ENCODE data around the gene CLGN. TPM values are rescaled to one million over a fixed set of nuclear protein-coding genes. Genes with fewer than 3 reads are reported as not detected.

The CLGN gene
- total and polyA plus RNA-seq, 2 donors = 1.0 to 4.2 TPM

- Histone ChIP-seq H3K4me1 (ENCODE audit: control insufficient read depth in 2 of 2, insufficient read depth in 2 of 2, low read length in 2 of 2) (no peaks in the 10 kb centered on the region), H3K27ac (ENCODE audit: low read depth in 1 of 2, low read length in 1 of 2) (no peak overlapping the region), H3K4me3 (ENCODE audit: low read length in 2 of 2) (no peak overlapping the region), H3K27me3 (ENCODE audit: control insufficient read depth in 2 of 2, insufficient read depth in 1 of 2, low read length in 1 of 2) (no peaks in the 10 kb centered on the region), H3K9me3 (ENCODE audit: control insufficient read depth in 2 of 2, insufficient read depth in 1 of 2, low read length in 1 of 2) (no peaks in the 10 kb centered on the region), H3K36me3 (ENCODE audit: control insufficient read depth in 2 of 2, insufficient read depth in 2 of 2, low read length in 1 of 2) (no peaks in the 10 kb centered on the region)
- WGBS = 96% methylated on average over 2 of the region's 2 CpGs
- no peak for DNase-seq (ENCODE audit: low read depth in 6 of 9, low spot score in 9 of 9)
These were observed 27.3 kb downstream of the CLGN start for GRCh38 chr4:140400111-140400510.

GRCh38 chr4:140395668-140396067 lies 31.8 kb downstream of the CLGN start:
- 96% methylated on average over 5 of the region's 5 CpGs for WGBS
- H3K27me3 ChIP-seq (ENCODE audit: control insufficient read depth in 2 of 2, insufficient read depth in 1 of 2, low read length in 1 of 2) = no peaks in the 10 kb centered on the region
- H3K36me3 ChIP-seq (ENCODE audit: control insufficient read depth in 2 of 2, insufficient read depth in 2 of 2, low read length in 1 of 2) = no peaks in the 10 kb centered on the region
- H3K4me1 ChIP-seq (ENCODE audit: control insufficient read depth in 2 of 2, insufficient read depth in 2 of 2, low read length in 2 of 2) = no peaks in the 10 kb centered on the region
- DNase-seq (ENCODE audit: low read depth in 6 of 9, low spot score in 9 of 9) = no peak
- no peak overlapping the region for H3K27ac ChIP-seq (ENCODE audit: low read depth in 1 of 2, low read length in 1 of 2)
- no peak overlapping the region for H3K4me3 ChIP-seq (ENCODE audit: low read length in 2 of 2)
- no peaks in the 10 kb centered on the region for H3K9me3 ChIP-seq (ENCODE audit: control insufficient read depth in 2 of 2, insufficient read depth in 1 of 2, low read length in 1 of 2)

- H3K9me3 ChIP-seq (ENCODE audit: control insufficient read depth in 2 of 2, insufficient read depth in 1 of 2, low read length in 1 of 2) = no peaks in the 10 kb centered on the region
These were observed 39.4 kb downstream of the CLGN start for GRCh38 chr4:140388015-140388414.

GRCh38 chr4:140382732-140383131 lies 44.7 kb downstream of the CLGN start:
- Histone ChIP-seq H3K4me3 (ENCODE audit: low read length in 2 of 2) (no peak overlapping the region), H3K9me3 (ENCODE audit: control insufficient read depth in 2 of 2, insufficient read depth in 1 of 2, low read length in 1 of 2) (no peaks in the 10 kb centered on the region), H3K36me3 (ENCODE audit: control insufficient read depth in 2 of 2, insufficient read depth in 2 of 2, low read length in 1 of 2) (peaks cover 2 to 5% of the 10 kb centered on the region in 2 donors), H3K27ac (ENCODE audit: low read depth in 1 of 2, low read length in 1 of 2) (no peak overlapping the region), H3K4me1 (ENCODE audit: control insufficient read depth in 2 of 2, insufficient read depth in 2 of 2, low read length in 2 of 2) (no peaks in the 10 kb centered on the region), H3K27me3 (ENCODE audit: control insufficient read depth in 2 of 2, insufficient read depth in 1 of 2, low read length in 1 of 2) (no peaks in the 10 kb centered on the region)
- no peak for DNase-seq (ENCODE audit: low read depth in 6 of 9, low spot score in 9 of 9)

More at GRCh38 chr4:140388015-140388414, 39.4 kb downstream of the CLGN start:
- no peak for DNase-seq (ENCODE audit: low read depth in 6 of 9, low spot score in 9 of 9)
- H3K4me3 ChIP-seq (ENCODE audit: low read length in 2 of 2) = no peak overlapping the region
- H3K36me3 ChIP-seq (ENCODE audit: control insufficient read depth in 2 of 2, insufficient read depth in 2 of 2, low read length in 1 of 2) = peaks cover 2 to 3% of the 10 kb centered on the region in 2 donors
- H3K27ac ChIP-seq (ENCODE audit: low read depth in 1 of 2, low read length in 1 of 2) = no peak overlapping the region
- H3K27me3 ChIP-seq (ENCODE audit: control insufficient read depth in 2 of 2, insufficient read depth in 1 of 2, low read length in 1 of 2) = no peaks in the 10 kb centered on the region
- WGBS = 95% methylated on average over 1 of the region's 1 CpG
- no peaks in the 10 kb centered on the region for H3K4me1 ChIP-seq (ENCODE audit: control insufficient read depth in 2 of 2, insufficient read depth in 2 of 2, low read length in 2 of 2)

GRCh38 chr4:140374130-140374477 lies 53.3 kb downstream of the CLGN start:
- peak overlapping the region; percentile 77 to 93 for H3K27ac ChIP-seq (ENCODE audit: low read depth in 1 of 2, low read length in 1 of 2)
- no peaks in the 10 kb centered on the region for H3K9me3 ChIP-seq (ENCODE audit: control insufficient read depth in 2 of 2, insufficient read depth in 1 of 2, low read length in 1 of 2)
- 15% methylated on average over 8 of the region's 8 CpGs for WGBS
- no peak for DNase-seq (ENCODE audit: low read depth in 6 of 9, low spot score in 9 of 9)
- H3K4me1 ChIP-seq (ENCODE audit: control insufficient read depth in 2 of 2, insufficient read depth in 2 of 2, low read length in 2 of 2) = peaks cover 5 to 6% of the 10 kb centered on the region in 2 donors
- H3K27me3 ChIP-seq (ENCODE audit: control insufficient read depth in 2 of 2, insufficient read depth in 1 of 2, low read length in 1 of 2) = no peaks in the 10 kb centered on the region
- no peaks in the 10 kb centered on the region for H3K36me3 ChIP-seq (ENCODE audit: control insufficient read depth in 2 of 2, insufficient read depth in 2 of 2, low read length in 1 of 2)
- peak overlapping the region; percentile 68 to 99 for H3K4me3 ChIP-seq (ENCODE audit: low read length in 2 of 2)

- DNase-seq (ENCODE audit: low read depth in 6 of 9, low spot score in 9 of 9) = peak; percentile 95 to 99 (median 97)
- under 1% methylated on average over 63 of the region's 63 CpGs for WGBS
- H3K4me1 ChIP-seq (ENCODE audit: control insufficient read depth in 2 of 2, insufficient read depth in 2 of 2, low read length in 2 of 2) = peaks cover 5 to 6% of the 10 kb centered on the region in 2 donors
- H3K36me3 ChIP-seq (ENCODE audit: control insufficient read depth in 2 of 2, insufficient read depth in 2 of 2, low read length in 1 of 2) = no peaks in the 10 kb centered on the region
- no peaks in the 10 kb centered on the region for H3K9me3 ChIP-seq (ENCODE audit: control insufficient read depth in 2 of 2, insufficient read depth in 1 of 2, low read length in 1 of 2)
- peak within 1 kb of the TSS; percentile 68 to 99 for H3K4me3 ChIP-seq (ENCODE audit: low read length in 2 of 2)
- H3K27ac ChIP-seq (ENCODE audit: low read depth in 1 of 2, low read length in 1 of 2) = peak within 1 kb of the TSS; percentile 84 to 93
- no peaks in the 10 kb centered on the region for H3K27me3 ChIP-seq (ENCODE audit: control insufficient read depth in 2 of 2, insufficient read depth in 1 of 2, low read length in 1 of 2)
These were observed 53.9 kb downstream of the CLGN start, which contains the start of gene SCOC for GRCh38 chr4:140373328-140374129. TSS of gene SCOC (plus strand) at chr4:140373646. CDS start at chr4:140379171, 5,525 bp downstream.

- Histone ChIP-seq H3K4me3 (ENCODE audit: low read length in 2 of 2) (peak overlapping the region; percentile 68 to 99), H3K9me3 (ENCODE audit: control insufficient read depth in 2 of 2, insufficient read depth in 1 of 2, low read length in 1 of 2) (no peaks in the 10 kb centered on the region), H3K36me3 (ENCODE audit: control insufficient read depth in 2 of 2, insufficient read depth in 2 of 2, low read length in 1 of 2) (no peaks in the 10 kb centered on the region), H3K27ac (ENCODE audit: low read depth in 1 of 2, low read length in 1 of 2) (peak overlapping the region; percentile 77 to 84), H3K4me1 (ENCODE audit: control insufficient read depth in 2 of 2, insufficient read depth in 2 of 2, low read length in 2 of 2) (peaks cover 5 to 6% of the 10 kb centered on the region in 2 donors), H3K27me3 (ENCODE audit: control insufficient read depth in 2 of 2, insufficient read depth in 1 of 2, low read length in 1 of 2) (no peaks in the 10 kb centered on the region)
- DNase-seq (ENCODE audit: low read depth in 6 of 9, low spot score in 9 of 9) = peak; percentile 33 to 81 (median 45)
- under 1% methylated on average over 21 of the region's 21 CpGs for WGBS
These were observed 54.6 kb downstream of the CLGN start for GRCh38 chr4:140372751-140373327.

GRCh38 chr4:140368686-140369085 lies 58.8 kb downstream of the CLGN start:
- DNase-seq (ENCODE audit: low read depth in 6 of 9, low spot score in 9 of 9) = no peak
- Histone ChIP-seq H3K27me3 (ENCODE audit: control insufficient read depth in 2 of 2, insufficient read depth in 1 of 2, low read length in 1 of 2) (no peaks in the 10 kb centered on the region), H3K4me1 (ENCODE audit: control insufficient read depth in 2 of 2, insufficient read depth in 2 of 2, low read length in 2 of 2) (no peaks in the 10 kb centered on the region), H3K36me3 (ENCODE audit: control insufficient read depth in 2 of 2, insufficient read depth in 2 of 2, low read length in 1 of 2) (no peaks in the 10 kb centered on the region), H3K27ac (ENCODE audit: low read depth in 1 of 2, low read length in 1 of 2) (no peak overlapping the region), H3K4me3 (ENCODE audit: low read length in 2 of 2) (no peak overlapping the region), H3K9me3 (ENCODE audit: control insufficient read depth in 2 of 2, insufficient read depth in 1 of 2, low read length in 1 of 2) (no peaks in the 10 kb centered on the region)
- 93% methylated on average over 3 of the region's 3 CpGs for WGBS

GRCh38 chr4:140367738-140368137 lies 59.7 kb downstream of the CLGN start:
- H3K9me3 ChIP-seq (ENCODE audit: control insufficient read depth in 2 of 2, insufficient read depth in 1 of 2, low read length in 1 of 2) = no peaks in the 10 kb centered on the region
- no peak for DNase-seq (ENCODE audit: low read depth in 6 of 9, low spot score in 9 of 9)
- whole genome bisulfite sequencing = 95% methylated on average over 2 of the region's 2 CpGs
- no peaks in the 10 kb centered on the region for H3K36me3 ChIP-seq (ENCODE audit: control insufficient read depth in 2 of 2, insufficient read depth in 2 of 2, low read length in 1 of 2)
- H3K4me1 ChIP-seq (ENCODE audit: control insufficient read depth in 2 of 2, insufficient read depth in 2 of 2, low read length in 2 of 2) = no peaks in the 10 kb centered on the region
- no peak overlapping the region for H3K27ac ChIP-seq (ENCODE audit: low read depth in 1 of 2, low read length in 1 of 2)
- no peaks in the 10 kb centered on the region for H3K27me3 ChIP-seq (ENCODE audit: control insufficient read depth in 2 of 2, insufficient read depth in 1 of 2, low read length in 1 of 2)
- no peak overlapping the region for H3K4me3 ChIP-seq (ENCODE audit: low read length in 2 of 2)
